ENCODE data around the gene NCAM2. TPM values are rescaled to one million over a fixed set of nuclear protein-coding genes. Genes with fewer than 3 reads are reported as not detected.

NCAM2 gene
- total and polyA plus RNA-seq, 2 of the 4 experiments (the other 2 are of a cell fraction), result 2.7 to 5.0 TPM

- H3K36me3 ChIP-seq (ENCODE audit: control insufficient read depth, insufficient read depth, low read length), result no peaks in the 10 kb centered on the region
- H2BK15ac ChIP-seq (ENCODE audit: low read depth, low read length), result no peak overlapping the region
- no TSS peak for BruUV-seq (replicated peaks)
- H3K23ac ChIP-seq (ENCODE audit: low read depth, low read length), result no peak overlapping the region
- H3K9me3 ChIP-seq (ENCODE audit: control insufficient read depth, insufficient read depth, low read length), result no peaks in the 10 kb centered on the region
- intact Hi-C loops (cut with micrococcal nuclease) (no loop called here), dilution Hi-C loops (cut with HindIII; ENCODE audit: low sequenced_read_pairs, unreplicated experiment) (no loop called here), in situ Hi-C loops (cut with MboI; ENCODE audit: low sequenced_read_pairs) (loop anchor here (25.0 kb wide), 2 partner anchors 902 to 1777 kb away; no protein-coding TSS in a partner anchor)
- H2BK5ac ChIP-seq (ENCODE audit: low read depth, low read length, poor library complexity, severe bottlenecking), result no peak overlapping the region
- no peak overlapping the region for H3K4ac ChIP-seq (ENCODE audit: low read depth, low read length)
- no peak overlapping the region for H4K91ac ChIP-seq (ENCODE audit: insufficient read depth, low read depth, low read length)
- H3K14ac ChIP-seq (replicated peaks; ENCODE audit: low read depth, low read length), result no peak overlapping the region
- ChIA-PET POLR2A (ENCODE audit: unreplicated experiment) (no interaction called here), CTCF (no interaction called here)
- ATAC-seq (ENCODE audit: low read depth) (no peak), DNase-seq (no peak)
- H3K56ac ChIP-seq (ENCODE audit: extremely low read depth, insufficient read depth, low read length), result no peak overlapping the region
- no CpG with 5 or more reads among the region's 3 CpGs for WGBS, 2 experiments (ENCODE audit: extremely low coverage in 2 of 2, insufficient read length in 1 of 2)
- no peaks in the 10 kb centered on the region for H3K27me3 ChIP-seq (ENCODE audit: control insufficient read depth, insufficient read depth, low read length)
- no peak overlapping the region for H2BK20ac ChIP-seq (ENCODE audit: low read depth, low read length)
- TF ChIP-seq FOS (IDR thresholded peaks at IDR 0.05; ENCODE audit: low read depth, low read length) (no peak), MAZ (IDR thresholded peaks at IDR 0.05; ENCODE audit: borderline replicate concordance, low read depth, low read length) (no peak), POLR2A (IDR thresholded peaks at IDR 0.05; ENCODE audit: low read depth, low read length) (no peak), RCOR1 (IDR thresholded peaks at IDR 0.05; ENCODE audit: insufficient replicate concordance, low read length) (no peak), RAD21 (IDR thresholded peaks at IDR 0.05; ENCODE audit: low read length) (no peak), CTCF (conservative IDR thresholded peaks at IDR 0.05; ENCODE audit: low read depth, low read length) (no peak), MXI1 (IDR thresholded peaks at IDR 0.05; ENCODE audit: borderline replicate concordance, low read depth, low read length) (no peak), CEBPB (IDR thresholded peaks at IDR 0.05; ENCODE audit: low read depth, low read length) (no peak), CHD1 (IDR thresholded peaks at IDR 0.05; ENCODE audit: low read depth, low read length) (no peak), MAFK (IDR thresholded peaks at IDR 0.05; ENCODE audit: low read depth, low read length) (no peak), NFE2L2 (IDR thresholded peaks at IDR 0.05; ENCODE audit: low read depth, low read length) (no peak), SMC3 (IDR thresholded peaks at IDR 0.05; ENCODE audit: low read depth, low read length) (no peak), BHLHE40 (IDR thresholded peaks at IDR 0.05; ENCODE audit: low read depth, low read length) (no peak), RFX5 (IDR thresholded peaks at IDR 0.05; ENCODE audit: low read depth, low read length) (no peak)
- TF ChIP-seq, protein P1, sequence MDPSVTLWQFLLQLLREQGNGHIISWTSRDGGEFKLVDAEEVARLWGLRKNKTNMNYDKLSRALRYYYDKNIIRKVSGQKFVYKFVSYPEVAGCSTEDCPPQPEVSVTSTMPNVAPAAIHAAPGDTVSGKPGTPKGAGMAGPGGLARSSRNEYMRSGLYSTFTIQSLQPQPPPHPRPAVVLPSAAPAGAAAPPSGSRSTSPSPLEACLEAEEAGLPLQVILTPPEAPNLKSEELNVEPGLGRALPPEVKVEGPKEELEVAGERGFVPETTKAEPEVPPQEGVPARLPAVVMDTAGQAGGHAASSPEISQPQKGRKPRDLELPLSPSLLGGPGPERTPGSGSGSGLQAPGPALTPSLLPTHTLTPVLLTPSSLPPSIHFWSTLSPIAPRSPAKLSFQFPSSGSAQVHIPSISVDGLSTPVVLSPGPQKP (IDR thresholded peaks at IDR 0.05; ENCODE audit: borderline replicate concordance, low read depth, low read length), result no peak
- TF ChIP-seq, protein P2, sequence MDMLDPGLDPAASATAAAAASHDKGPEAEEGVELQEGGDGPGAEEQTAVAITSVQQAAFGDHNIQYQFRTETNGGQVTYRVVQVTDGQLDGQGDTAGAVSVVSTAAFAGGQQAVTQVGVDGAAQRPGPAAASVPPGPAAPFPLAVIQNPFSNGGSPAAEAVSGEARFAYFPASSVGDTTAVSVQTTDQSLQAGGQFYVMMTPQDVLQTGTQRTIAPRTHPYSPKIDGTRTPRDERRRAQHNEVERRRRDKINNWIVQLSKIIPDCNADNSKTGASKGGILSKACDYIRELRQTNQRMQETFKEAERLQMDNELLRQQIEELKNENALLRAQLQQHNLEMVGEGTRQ (IDR thresholded peaks at IDR 0.05; ENCODE audit: low read depth, low read length), result no peak
- no peak overlapping the region for H4K5ac ChIP-seq (ENCODE audit: low read depth, low read length)
- no peaks in the 10 kb centered on the region for H3K4me1 ChIP-seq (ENCODE audit: control insufficient read depth, insufficient read depth, low read length)
- no peaks in the 10 kb centered on the region for H3K9me1 ChIP-seq (ENCODE audit: insufficient read depth, low read length)
- no peak overlapping the region for H2AK5ac ChIP-seq (ENCODE audit: low read depth, low read length)
- H2AFZ ChIP-seq (replicated peaks; ENCODE audit: low read length, poor library complexity), result no peak overlapping the region
- H3K18ac ChIP-seq (ENCODE audit: low read depth, low read length), result no peak overlapping the region
- no peak overlapping the region for H4K8ac ChIP-seq (ENCODE audit: low read depth in 2 of 2, low read length in 2 of 2)
- H3K79me1 ChIP-seq (ENCODE audit: low read depth in 1 of 2, low read length in 2 of 2), result no peaks in the 10 kb centered on the region
- no peak overlapping the region for H3K4me3 ChIP-seq (ENCODE audit: insufficient read depth, low read depth, low read length)
- H3K4me2 ChIP-seq (ENCODE audit: low read depth, low read length), result no peak overlapping the region
- H4K20me1 ChIP-seq (ENCODE audit: insufficient read depth, low read length), result no peaks in the 10 kb centered on the region
- H2BK120ac ChIP-seq (ENCODE audit: low read depth, low read length), result no peak overlapping the region
- no peak overlapping the region for H3K27ac ChIP-seq (ENCODE audit: insufficient read depth, low read length)
- no peak overlapping the region for H2AK9ac ChIP-seq (replicated peaks; ENCODE audit: low read depth, low read length, poor library complexity)
- no peak overlapping the region for H3K9ac ChIP-seq (ENCODE audit: low read depth, low read length)
Observed at GRCh38 chr21:21010698-21011097, 12.5 kb downstream of the NCAM2 start.
